HUES48 (cell line): Measurements from ENCODE around the gene CCDC3.

ENCODE experiments used
- H3K27ac ChIP-seq: one replicate; pipeline ENCODE4 v1.7.0; 2013; ENCODE audit warnings: low read depth, low read length, inconsistent platforms
- H3K27me3 ChIP-seq: 2 replicates; pipeline ENCODE4 v1.6.1; 2013; ENCODE audit warnings: mild to moderate bottlenecking, low read length; ENCODE audit not compliant: control insufficient read depth, insufficient read depth
- H3K36me3 ChIP-seq: 2 replicates; pipeline ENCODE4 v1.6.1; 2013; ENCODE audit warnings: low read length; ENCODE audit not compliant: control insufficient read depth, insufficient read depth
- H3K4me1 ChIP-seq: 2 replicates; pipeline ENCODE4 v1.6.1; 2013; ENCODE audit warnings: mild to moderate bottlenecking, low read length; ENCODE audit not compliant: control insufficient read depth, insufficient read depth
- H3K4me3 ChIP-seq: 2 replicates; pipeline ENCODE4 v1.5.1; 2013; ENCODE audit warnings: mild to moderate bottlenecking, low read depth, low read length
- H3K9ac ChIP-seq: 2 replicates; pipeline ENCODE4 v1.6.1; 2013; ENCODE audit warnings: mild to moderate bottlenecking, low read depth, low read length, moderate library complexity
- H3K9me3 ChIP-seq: 2 replicates; pipeline ENCODE4 v1.6.1; 2013; ENCODE audit warnings: low read length; ENCODE audit not compliant: control insufficient read depth, insufficient read depth

The CCDC3 gene

GRCh38 chr10:12892924-12893323, 108.6 kb downstream of the CCDC3 start:
- Histone ChIP-seq H3K9me3 (no peaks in the 10 kb centered on the region), H3K27ac (no peak overlapping the region), H3K27me3 (no peaks in the 10 kb centered on the region), H3K9ac (no peak overlapping the region), H3K36me3 (no peaks in the 10 kb centered on the region), H3K4me3 (no peak overlapping the region), H3K4me1 (peaks cover 6% of the 10 kb centered on the region; the same call in 1 of the 2 replicates)

- Histone ChIP-seq H3K9me3 (no peaks in the 10 kb centered on the region), H3K4me1 (peaks cover under 1% of the 10 kb centered on the region; the same call in 1 of the 2 replicates), H3K4me3 (no peak overlapping the region), H3K9ac (no peak overlapping the region), H3K36me3 (no peaks in the 10 kb centered on the region), H3K27me3 (no peaks in the 10 kb centered on the region), H3K27ac (no peak overlapping the region)
Observed at GRCh38 chr10:12890958-12891357, 110.6 kb downstream of the CCDC3 start.

- Histone ChIP-seq H3K4me1 (peaks cover 2% of the 10 kb centered on the region; the same call in 1 of the 2 replicates), H3K36me3 (no peaks in the 10 kb centered on the region), H3K4me3 (no peak overlapping the region), H3K9me3 (no peaks in the 10 kb centered on the region), H3K9ac (no peak overlapping the region), H3K27me3 (no peaks in the 10 kb centered on the region), H3K27ac (no peak overlapping the region)
Observed at GRCh38 chr10:12888470-12888869, 113.0 kb downstream of the CCDC3 start.

GRCh38 chr10:12887780-12888179, 113.7 kb downstream of the CCDC3 start:
- H3K9ac ChIP-seq, result no peak overlapping the region
- H3K27ac ChIP-seq, result no peak overlapping the region
- H3K36me3 ChIP-seq, result no peaks in the 10 kb centered on the region
- no peaks in the 10 kb centered on the region for H3K27me3 ChIP-seq
- no peaks in the 10 kb centered on the region for H3K9me3 ChIP-seq
- H3K4me1 ChIP-seq, result peaks cover 2% of the 10 kb centered on the region; the same call in 1 of the 2 replicates
- no peak overlapping the region for H3K4me3 ChIP-seq

- Histone ChIP-seq H3K27ac (no peak overlapping the region), H3K4me3 (no peak overlapping the region), H3K9ac (no peak overlapping the region), H3K36me3 (no peaks in the 10 kb centered on the region), H3K4me1 (peaks cover 2% of the 10 kb centered on the region; the same call in 1 of the 2 replicates), H3K27me3 (no peaks in the 10 kb centered on the region), H3K9me3 (no peaks in the 10 kb centered on the region)
Observed at GRCh38 chr10:12884851-12885250, 116.7 kb downstream of the CCDC3 start.

GRCh38 chr10:12880423-12880822, 121.1 kb downstream of the CCDC3 start:
- Histone ChIP-seq H3K27me3 (no peaks in the 10 kb centered on the region), H3K4me3 (no peak overlapping the region), H3K9ac (no peak overlapping the region), H3K9me3 (no peaks in the 10 kb centered on the region), H3K27ac (no peak overlapping the region), H3K36me3 (no peaks in the 10 kb centered on the region), H3K4me1 (no peaks in the 10 kb centered on the region)

GRCh38 chr10:12877150-12877549, 124.4 kb downstream of the CCDC3 start:
- Histone ChIP-seq H3K4me3 (no peak overlapping the region), H3K9ac (no peak overlapping the region), H3K27ac (no peak overlapping the region), H3K4me1 (no peaks in the 10 kb centered on the region), H3K36me3 (no peaks in the 10 kb centered on the region), H3K27me3 (no peaks in the 10 kb centered on the region), H3K9me3 (no peaks in the 10 kb centered on the region)

- Histone ChIP-seq H3K36me3 (no peaks in the 10 kb centered on the region), H3K9ac (no peak overlapping the region), H3K4me3 (no peak overlapping the region), H3K9me3 (no peaks in the 10 kb centered on the region), H3K4me1 (no peaks in the 10 kb centered on the region), H3K27ac (no peak overlapping the region), H3K27me3 (no peaks in the 10 kb centered on the region)
Observed at GRCh38 chr10:12876266-12876665, 125.2 kb downstream of the CCDC3 start.

GRCh38 chr10:12875100-12875499, 126.4 kb downstream of the CCDC3 start:
- H3K9ac ChIP-seq, result no peak overlapping the region
- H3K27me3 ChIP-seq, result no peaks in the 10 kb centered on the region
- H3K4me3 ChIP-seq, result no peak overlapping the region
- no peak overlapping the region for H3K27ac ChIP-seq
- H3K4me1 ChIP-seq, result no peaks in the 10 kb centered on the region
- H3K9me3 ChIP-seq, result no peaks in the 10 kb centered on the region
- H3K36me3 ChIP-seq, result no peaks in the 10 kb centered on the region

GRCh38 chr10:12874501-12874900, 127.0 kb downstream of the CCDC3 start:
- Histone ChIP-seq H3K4me3 (no peak overlapping the region), H3K36me3 (no peaks in the 10 kb centered on the region), H3K9ac (no peak overlapping the region)

GRCh38 chr10:12873172-12873571, 128.3 kb downstream of the CCDC3 start:
- H3K4me3 ChIP-seq, result no peak overlapping the region
- no peaks in the 10 kb centered on the region for H3K9me3 ChIP-seq
- no peaks in the 10 kb centered on the region for H3K4me1 ChIP-seq

More at GRCh38 chr10:12874501-12874900, 127.0 kb downstream of the CCDC3 start:
- Histone ChIP-seq H3K9me3 (no peaks in the 10 kb centered on the region), H3K4me1 (no peaks in the 10 kb centered on the region), H3K27me3 (no peaks in the 10 kb centered on the region), H3K27ac (no peak overlapping the region)

GRCh38 chr10:12872577-12872976, 128.9 kb downstream of the CCDC3 start:
- H3K9ac ChIP-seq, result no peak overlapping the region
- no peak overlapping the region for H3K27ac ChIP-seq
- no peak overlapping the region for H3K4me3 ChIP-seq
- no peaks in the 10 kb centered on the region for H3K4me1 ChIP-seq
- H3K27me3 ChIP-seq, result no peaks in the 10 kb centered on the region
- H3K36me3 ChIP-seq, result no peaks in the 10 kb centered on the region
- H3K9me3 ChIP-seq, result no peaks in the 10 kb centered on the region

More at GRCh38 chr10:12873172-12873571, 128.3 kb downstream of the CCDC3 start:
- Histone ChIP-seq H3K36me3 (no peaks in the 10 kb centered on the region), H3K9ac (no peak overlapping the region), H3K27me3 (no peaks in the 10 kb centered on the region), H3K27ac (no peak overlapping the region)
